HL-60 (cell line): ENCODE results near the gene COL18A1.

Experiments
- POLR2AphosphoS5 ChIP-seq: IDR thresholded peaks from 2 replicates; pipeline ENCODE4 v1.6.1; 2012; ENCODE audit warnings: low read depth
- TF ChIP-seq, protein P1 (sequence below): IDR thresholded peaks from one replicate; pipeline ENCODE4 v1.5.1; 2011; ENCODE audit warnings: low read length, control low read depth, inconsistent platforms; ENCODE audit not compliant: insufficient read depth

DNA sequence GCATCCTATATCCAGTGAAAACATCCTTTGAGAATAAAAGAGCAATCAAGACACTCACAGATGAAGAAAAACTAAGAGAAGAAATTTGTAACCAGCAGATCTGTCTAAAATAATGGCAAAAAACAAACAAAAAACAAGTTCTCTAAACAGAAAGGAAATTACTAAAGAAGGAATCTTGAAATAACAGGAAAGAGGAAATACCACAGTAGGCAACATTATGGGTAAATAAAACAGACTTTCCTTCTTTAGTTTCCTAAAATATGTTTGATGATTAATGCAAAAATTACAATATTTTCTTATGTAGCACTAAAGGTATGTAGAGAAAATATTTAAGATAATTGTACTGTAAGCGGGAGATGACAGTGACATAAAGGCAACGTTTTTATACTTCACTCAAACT, 113.8 kb downstream of the COL18A1 start:
- TF ChIP-seq, protein P1, sequence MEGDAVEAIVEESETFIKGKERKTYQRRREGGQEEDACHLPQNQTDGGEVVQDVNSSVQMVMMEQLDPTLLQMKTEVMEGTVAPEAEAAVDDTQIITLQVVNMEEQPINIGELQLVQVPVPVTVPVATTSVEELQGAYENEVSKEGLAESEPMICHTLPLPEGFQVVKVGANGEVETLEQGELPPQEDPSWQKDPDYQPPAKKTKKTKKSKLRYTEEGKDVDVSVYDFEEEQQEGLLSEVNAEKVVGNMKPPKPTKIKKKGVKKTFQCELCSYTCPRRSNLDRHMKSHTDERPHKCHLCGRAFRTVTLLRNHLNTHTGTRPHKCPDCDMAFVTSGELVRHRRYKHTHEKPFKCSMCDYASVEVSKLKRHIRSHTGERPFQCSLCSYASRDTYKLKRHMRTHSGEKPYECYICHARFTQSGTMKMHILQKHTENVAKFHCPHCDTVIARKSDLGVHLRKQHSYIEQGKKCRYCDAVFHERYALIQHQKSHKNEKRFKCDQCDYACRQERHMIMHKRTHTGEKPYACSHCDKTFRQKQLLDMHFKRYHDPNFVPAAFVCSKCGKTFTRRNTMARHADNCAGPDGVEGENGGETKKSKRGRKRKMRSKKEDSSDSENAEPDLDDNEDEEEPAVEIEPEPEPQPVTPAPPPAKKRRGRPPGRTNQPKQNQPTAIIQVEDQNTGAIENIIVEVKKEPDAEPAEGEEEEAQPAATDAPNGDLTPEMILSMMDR, result no peak
- TF ChIP-seq POLR2AphosphoS5, result no peak
